Colonic mucosa (tissue), 4 donors: ENCODE measurements around the gene RENBP. TPM values are rescaled to one million over a fixed set of nuclear protein-coding genes. Genes with fewer than 3 reads are reported as not detected.

Experiments
- DNase-seq: peaks from one replicate; pipeline ENCODE4 v3.0.0-alpha.2; 2020
- H3K27ac ChIP-seq: fragments of 200-600 bp; one replicate; pipeline ENCODE4 v1.8.0; 2021
- H3K27me3 ChIP-seq: fragments of 200-600 bp; one replicate; pipeline ENCODE4 v1.8.0; 2021
- H3K36me3 ChIP-seq: fragments of 200-600 bp; one replicate; pipeline ENCODE4 v1.8.0; 2021
- H3K4me1 ChIP-seq: fragments of 200-600 bp; one replicate; pipeline ENCODE4 v1.8.0; 2021; ENCODE audit warnings: mild to moderate bottlenecking
- H3K4me3 ChIP-seq: fragments of 200-600 bp; one replicate; pipeline ENCODE4 v1.8.0; 2021
- H3K9ac ChIP-seq, 2 donors: one replicate each; pipeline ENCODE4 v1.7.0; 2013; ENCODE audit warnings: control low read depth in 2 of 2, low read depth in 2 of 2, low read length in 2 of 2
- H3K9me3 ChIP-seq: fragments of 200-600 bp; one replicate; pipeline ENCODE4 v1.8.0; 2021
- intact Hi-C: fragments of 100-400 bp; cut with DNase I; formaldehyde crosslinking; loops from one replicate; pipeline ENCODE4 v1.14.1; 2022
- total RNA-seq, 2 donors: library from RNA; stranded (reverse); fragmentation: NEBNext Ultra II Directional in 1 of 2; extraction: Animal tissue kit (Norgen Biotek cat#: 25700) in 1 of 2; gene quantifications; one replicate each; pipeline ENCODE4 v1.2.1, GENCODE V29; 2021
- TF ChIP-seq, protein P1 (sequence below): fragments of 200-600 bp; IDR thresholded peaks from one replicate; pipeline ENCODE4 v1.8.0; 2022; ENCODE audit warnings: antibody characterized with exemption, mild to moderate bottlenecking
- donor health status: healthy.
- donor health status: DM: no; HTN: no; CAD: no.
- donor health status: DM: no; HTN: no; CAD: no.

RENBP gene
- total RNA-seq, 2 donors from 2014 or later = 3.3 to 5.0 TPM

DNA sequence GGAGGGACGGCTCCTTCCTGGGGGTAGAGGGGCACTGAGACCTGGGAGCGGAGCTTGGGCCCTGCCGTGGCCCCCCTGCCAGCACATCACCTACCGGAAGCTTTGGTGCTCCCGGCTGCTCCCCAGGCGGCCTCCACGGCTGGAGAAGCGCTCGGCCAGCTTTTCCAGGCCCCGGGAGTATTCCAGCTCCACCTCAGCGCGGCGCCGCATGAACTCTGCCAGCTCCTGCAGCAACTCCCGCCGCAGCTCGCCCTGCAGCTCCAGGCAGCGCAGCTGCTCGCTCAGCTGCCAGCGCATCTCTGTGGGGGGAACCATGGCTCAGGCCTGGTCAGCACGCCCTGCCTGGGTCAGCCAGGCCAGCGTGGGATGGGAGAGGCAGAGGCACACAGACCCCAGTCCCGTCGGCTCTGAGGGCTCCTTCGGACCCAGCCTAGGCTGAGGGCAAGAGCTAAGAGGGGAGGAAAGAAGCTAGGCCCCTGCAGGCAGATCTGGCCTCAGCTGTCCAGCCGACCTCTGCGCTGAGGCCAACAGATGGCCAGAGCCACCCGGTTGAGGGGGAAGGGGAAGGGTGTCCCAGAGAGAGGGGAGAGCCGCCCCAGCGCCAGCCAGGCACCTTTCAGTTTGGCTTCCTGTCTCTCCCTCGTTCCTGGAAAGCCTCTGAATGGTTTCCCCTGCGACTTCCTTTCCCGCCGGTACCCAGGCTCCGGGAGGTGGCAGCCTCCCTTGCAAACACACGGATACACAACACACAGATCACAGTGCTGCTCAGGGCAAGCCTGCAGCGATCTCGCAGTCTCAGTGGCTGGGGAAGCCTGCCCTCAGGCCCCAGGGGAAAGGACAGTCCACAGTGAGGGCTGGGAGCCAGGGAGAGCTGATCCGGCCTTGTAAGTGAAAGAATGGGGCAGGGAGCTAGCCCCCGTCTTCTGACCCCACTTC, 22.7 kb downstream of the RENBP start:
- no peak for DNase-seq
- Histone ChIP-seq H3K9ac (no peak overlapping the region), H3K9me3 (no peaks in the 10 kb centered on the region), H3K27me3 (peaks cover 5% of the 10 kb centered on the region), H3K4me1 (no peaks in the 10 kb centered on the region), H3K4me3 (no peak overlapping the region), H3K36me3 (no peaks in the 10 kb centered on the region), H3K27ac (no peak overlapping the region)
- TF ChIP-seq, protein P1, sequence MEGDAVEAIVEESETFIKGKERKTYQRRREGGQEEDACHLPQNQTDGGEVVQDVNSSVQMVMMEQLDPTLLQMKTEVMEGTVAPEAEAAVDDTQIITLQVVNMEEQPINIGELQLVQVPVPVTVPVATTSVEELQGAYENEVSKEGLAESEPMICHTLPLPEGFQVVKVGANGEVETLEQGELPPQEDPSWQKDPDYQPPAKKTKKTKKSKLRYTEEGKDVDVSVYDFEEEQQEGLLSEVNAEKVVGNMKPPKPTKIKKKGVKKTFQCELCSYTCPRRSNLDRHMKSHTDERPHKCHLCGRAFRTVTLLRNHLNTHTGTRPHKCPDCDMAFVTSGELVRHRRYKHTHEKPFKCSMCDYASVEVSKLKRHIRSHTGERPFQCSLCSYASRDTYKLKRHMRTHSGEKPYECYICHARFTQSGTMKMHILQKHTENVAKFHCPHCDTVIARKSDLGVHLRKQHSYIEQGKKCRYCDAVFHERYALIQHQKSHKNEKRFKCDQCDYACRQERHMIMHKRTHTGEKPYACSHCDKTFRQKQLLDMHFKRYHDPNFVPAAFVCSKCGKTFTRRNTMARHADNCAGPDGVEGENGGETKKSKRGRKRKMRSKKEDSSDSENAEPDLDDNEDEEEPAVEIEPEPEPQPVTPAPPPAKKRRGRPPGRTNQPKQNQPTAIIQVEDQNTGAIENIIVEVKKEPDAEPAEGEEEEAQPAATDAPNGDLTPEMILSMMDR = no peak
- intact Hi-C loops = no loop called here

DNA sequence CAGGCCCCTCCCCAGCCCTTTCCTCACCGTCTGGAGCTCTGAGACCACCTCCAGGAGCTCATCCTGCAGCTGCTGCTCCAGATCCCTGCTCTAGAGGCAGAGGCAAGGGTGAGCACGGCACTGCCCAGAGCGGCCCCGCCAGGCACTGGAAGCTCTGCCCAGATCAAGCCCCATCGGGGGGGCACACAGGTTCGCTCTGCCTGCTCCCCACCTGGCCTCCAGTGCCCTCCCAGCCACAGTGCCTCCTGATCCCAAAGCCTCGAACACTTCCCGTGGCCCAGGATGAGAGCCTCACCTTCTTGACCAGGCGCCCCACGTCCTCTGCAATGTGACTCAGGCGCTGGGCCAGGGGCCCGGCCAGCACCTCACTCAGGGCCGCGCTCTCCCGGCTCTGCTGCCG, 23.4 kb downstream of the RENBP start:
- H3K27ac ChIP-seq = no peak overlapping the region
- TF ChIP-seq, protein P1 = no peak
- no peaks in the 10 kb centered on the region for H3K4me1 ChIP-seq
- H3K36me3 ChIP-seq = no peaks in the 10 kb centered on the region
- intact Hi-C loops = no loop called here
- H3K9ac ChIP-seq = no peak overlapping the region
- H3K9me3 ChIP-seq = no peaks in the 10 kb centered on the region
- H3K27me3 ChIP-seq = peaks cover 5% of the 10 kb centered on the region
- no peak overlapping the region for H3K4me3 ChIP-seq
- no peak for DNase-seq

DNA sequence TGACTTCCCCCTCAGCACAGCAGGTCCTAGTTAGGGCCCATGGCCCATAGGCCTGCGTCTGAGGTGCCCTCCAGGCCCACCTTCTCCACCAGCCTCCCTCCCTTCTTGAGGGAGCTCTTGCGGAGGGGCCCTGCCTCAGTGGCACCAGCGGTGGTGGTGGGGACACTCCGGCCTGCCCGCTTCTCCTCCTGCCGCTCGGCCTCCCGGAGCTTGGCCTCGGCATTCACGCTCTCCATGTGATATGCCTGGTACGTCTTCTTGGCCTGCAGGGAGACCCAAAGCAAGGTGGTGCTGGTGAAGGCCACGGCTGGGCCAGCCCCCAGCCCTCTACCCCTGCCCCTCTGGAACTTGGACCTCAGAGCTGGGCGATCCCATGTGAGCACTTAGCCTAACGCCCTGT, 23.9 kb downstream of the RENBP start:
- H3K4me1 ChIP-seq = no peaks in the 10 kb centered on the region
- no peaks in the 10 kb centered on the region for H3K9me3 ChIP-seq
- intact Hi-C loops = no loop called here
- H3K9ac ChIP-seq = no peak overlapping the region
- no peak overlapping the region for H3K27ac ChIP-seq
- H3K4me3 ChIP-seq = no peak overlapping the region
- H3K36me3 ChIP-seq = no peaks in the 10 kb centered on the region
- no peak for DNase-seq
- TF ChIP-seq, protein P1 = no peak
- H3K27me3 ChIP-seq = peaks cover 5% of the 10 kb centered on the region

DNA sequence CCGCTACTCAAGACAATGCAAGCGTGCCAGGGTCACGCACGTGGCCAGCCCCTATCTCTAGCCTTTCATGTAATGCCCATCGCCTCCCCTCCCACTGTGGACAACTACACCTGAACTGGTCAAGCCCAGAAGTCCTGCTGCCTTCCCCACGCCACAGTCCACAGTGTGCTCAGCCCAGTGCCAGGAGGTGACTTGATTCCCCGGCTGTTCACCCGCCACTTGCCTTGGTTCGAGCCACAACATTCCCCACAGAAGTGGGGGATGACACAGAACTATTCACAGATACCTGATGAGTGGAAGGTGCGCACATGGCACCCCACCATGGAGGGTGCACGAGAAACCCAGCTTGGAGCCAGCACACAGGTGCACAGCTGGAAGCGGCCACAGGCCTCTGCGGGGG, 25.2 kb downstream of the RENBP start:
- H3K9ac ChIP-seq = no peak overlapping the region
- peaks cover 5% of the 10 kb centered on the region for H3K27me3 ChIP-seq
- no peak overlapping the region for H3K27ac ChIP-seq
- DNase-seq = no peak
- H3K4me3 ChIP-seq = no peak overlapping the region
- no peaks in the 10 kb centered on the region for H3K36me3 ChIP-seq
- no peaks in the 10 kb centered on the region for H3K4me1 ChIP-seq
- intact Hi-C loops = no loop called here
- no peaks in the 10 kb centered on the region for H3K9me3 ChIP-seq
- TF ChIP-seq, protein P1 = no peak

DNA sequence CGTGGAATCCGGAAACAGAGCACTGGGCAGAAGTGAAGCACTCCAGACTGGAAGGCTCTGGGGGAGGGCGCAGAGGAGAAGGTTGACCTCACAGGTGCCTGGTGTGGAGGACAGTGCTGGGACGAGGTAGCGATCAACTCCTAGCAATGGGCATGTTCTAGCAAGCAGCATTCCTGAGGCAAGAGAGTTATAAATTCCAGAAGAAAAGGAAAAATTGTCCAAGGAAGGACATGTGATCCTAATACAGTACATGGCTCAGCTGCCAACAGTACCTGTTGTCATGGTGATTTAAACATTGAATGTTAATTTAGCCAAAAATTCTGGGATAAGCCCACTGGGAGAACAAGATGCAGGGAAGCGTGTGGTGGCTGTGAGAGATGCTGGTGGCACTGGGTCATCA, 26.6 kb downstream of the RENBP start:
- no peak for DNase-seq
- Histone ChIP-seq H3K27ac (no peak overlapping the region), H3K36me3 (no peaks in the 10 kb centered on the region), H3K9me3 (no peaks in the 10 kb centered on the region), H3K9ac (no peak overlapping the region), H3K4me3 (no peak overlapping the region), H3K27me3 (peaks cover 5% of the 10 kb centered on the region), H3K4me1 (no peaks in the 10 kb centered on the region)
- intact Hi-C loops = no loop called here
- TF ChIP-seq, protein P1 = no peak
